GM18519 (cell line): Measurements from ENCODE around the gene GMDS.

ENCODE experiments used
- ATAC-seq: cut with Tn5 transposase; IDR thresholded peaks from one replicate; pipeline ENCODE4 v1.9.1; 2021; ENCODE audit warnings: mild to moderate bottlenecking, moderate library complexity; ENCODE audit not compliant: unreplicated experiment, low FRiP score

Gene GMDS

DNA sequence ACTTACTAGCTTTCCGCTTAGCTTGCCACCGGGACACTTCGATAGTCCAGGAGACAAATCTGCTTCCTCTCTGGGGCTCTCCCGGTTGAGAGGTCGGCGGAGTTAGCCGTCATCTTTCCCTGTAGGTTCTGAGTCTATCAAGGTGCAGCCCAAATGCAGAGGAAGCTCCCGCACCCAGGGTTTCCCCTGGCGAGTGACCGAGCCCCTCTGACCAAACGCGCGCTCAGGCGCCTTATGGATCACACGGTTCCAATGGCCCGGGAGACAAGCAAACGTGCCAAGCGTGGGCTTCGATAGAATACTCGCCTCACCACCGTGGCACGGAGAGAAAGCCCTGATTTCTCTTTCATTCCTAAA, 651.5 kb downstream of the GMDS start:
- ATAC-seq, result no peak

DNA sequence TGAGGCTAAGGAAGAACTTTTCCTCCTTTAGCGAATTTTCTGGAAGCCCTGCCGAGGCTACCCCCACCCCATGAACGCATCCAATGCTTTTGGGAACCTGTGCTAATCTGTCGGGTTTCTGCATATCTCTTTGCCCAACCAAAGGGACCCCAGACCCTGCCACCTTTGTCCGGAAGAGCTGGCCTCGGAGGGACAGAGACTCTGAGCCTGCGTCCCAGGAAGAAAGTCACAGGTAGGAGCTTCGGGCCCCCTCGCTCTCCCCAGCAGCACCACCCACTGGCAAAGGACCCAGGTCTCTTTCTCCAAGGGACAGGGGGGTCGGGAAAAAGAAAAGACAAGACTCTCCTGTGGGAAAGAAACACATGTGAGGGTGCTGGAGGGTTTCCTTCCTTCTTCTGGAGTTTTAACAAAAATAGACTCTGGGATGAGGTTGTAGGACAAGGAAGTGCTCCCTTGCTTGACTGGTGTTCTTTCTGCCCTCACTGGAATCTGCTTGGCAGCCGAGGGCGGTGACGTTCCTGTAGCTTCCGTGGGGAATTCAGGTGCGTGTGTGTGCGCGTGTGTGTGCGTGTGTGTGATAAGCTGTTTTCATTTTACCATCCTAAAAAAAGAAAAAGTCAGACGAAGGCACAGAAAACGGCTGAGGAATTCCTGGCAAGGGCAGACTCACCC, 652.0 kb downstream of the GMDS start:
- ATAC-seq, result no peak

- ATAC-seq, result no peak
Observed at GRCh38 chr6:1592852-1593251, 652.6 kb downstream of the GMDS start.

DNA sequence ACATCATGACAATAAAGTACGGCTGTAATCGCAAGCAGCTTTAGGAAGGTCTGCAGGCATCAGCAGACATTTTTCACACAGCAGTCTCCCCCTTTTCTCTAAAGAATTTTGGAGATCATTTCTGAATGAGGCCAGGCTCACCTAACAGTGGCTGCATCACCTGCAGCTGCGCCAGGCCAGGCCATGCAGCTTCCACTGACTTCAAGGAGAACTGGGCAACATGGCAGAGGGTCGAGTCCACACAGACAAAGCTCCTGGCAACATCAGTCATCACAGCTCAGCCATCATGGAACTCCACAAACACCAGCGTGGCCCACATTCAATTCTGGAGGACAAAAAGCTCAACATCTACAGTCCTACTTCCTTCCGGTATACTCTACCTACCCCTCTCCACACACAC, 653.5 kb downstream of the GMDS start:
- no peak for ATAC-seq

- ATAC-seq, result no peak
Observed at GRCh38 chr6:1591243-1591642, 654.2 kb downstream of the GMDS start.

DNA sequence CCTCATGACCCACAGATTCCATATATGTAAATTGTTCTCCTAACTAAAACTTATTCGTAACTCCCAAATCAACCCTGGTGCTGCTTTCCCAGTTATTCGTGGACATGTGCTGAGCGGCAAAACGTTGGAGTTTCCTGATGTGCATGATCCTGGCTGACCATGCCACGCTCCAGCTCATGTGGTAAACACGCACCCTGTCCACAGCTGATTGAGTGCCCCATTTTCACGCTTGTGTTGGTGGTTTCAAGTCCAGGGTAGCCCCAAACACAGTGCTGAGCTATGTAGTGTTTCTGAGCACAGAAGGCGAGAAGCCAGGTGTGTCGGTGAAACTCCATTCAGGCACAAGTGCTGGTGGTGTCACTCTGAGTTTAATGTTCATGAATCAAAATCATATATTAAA, 654.8 kb downstream of the GMDS start:
- ATAC-seq, result no peak

GRCh38 chr6:1589208-1589607, 656.2 kb downstream of the GMDS start:
- no peak for ATAC-seq

DNA sequence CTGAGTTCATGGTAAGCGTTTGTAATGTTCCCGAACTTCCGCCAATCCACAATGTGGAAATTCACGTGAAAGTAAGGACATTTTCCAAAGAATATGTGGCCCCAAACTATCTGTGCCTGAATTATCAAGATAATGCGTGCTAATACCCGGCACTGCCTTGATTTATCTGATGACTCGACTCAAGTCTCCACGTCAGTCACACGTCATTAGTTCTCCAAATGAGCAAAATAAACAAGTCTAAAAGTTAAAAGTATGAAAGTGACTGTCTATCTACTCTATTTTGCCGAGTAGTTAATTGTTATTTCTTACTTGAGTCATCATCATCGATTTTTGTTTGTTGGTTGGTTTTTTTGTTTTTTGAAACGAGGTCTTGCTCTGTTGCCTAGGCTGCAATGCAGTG, 657.4 kb downstream of the GMDS start:
- ATAC-seq, result no peak

DNA sequence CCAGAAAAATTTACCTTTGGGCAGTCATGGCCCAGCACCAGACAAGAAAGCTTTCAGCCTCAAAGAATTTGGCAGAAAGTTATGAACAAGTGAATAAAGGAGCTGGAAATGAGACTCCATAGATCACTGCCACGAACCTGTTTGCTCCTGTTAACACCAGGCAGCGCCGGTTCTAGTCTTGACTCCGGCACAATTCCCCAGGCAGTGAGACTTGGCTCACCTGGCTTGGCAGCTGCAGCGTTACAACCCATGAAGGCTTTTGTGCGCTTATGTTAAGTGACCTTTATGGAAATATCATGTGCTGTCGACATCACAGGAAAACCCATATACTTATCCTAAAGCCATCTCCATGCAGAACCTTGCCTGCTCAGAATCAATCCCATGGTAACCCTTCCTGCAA, 657.9 kb downstream of the GMDS start:
- no peak for ATAC-seq

DNA sequence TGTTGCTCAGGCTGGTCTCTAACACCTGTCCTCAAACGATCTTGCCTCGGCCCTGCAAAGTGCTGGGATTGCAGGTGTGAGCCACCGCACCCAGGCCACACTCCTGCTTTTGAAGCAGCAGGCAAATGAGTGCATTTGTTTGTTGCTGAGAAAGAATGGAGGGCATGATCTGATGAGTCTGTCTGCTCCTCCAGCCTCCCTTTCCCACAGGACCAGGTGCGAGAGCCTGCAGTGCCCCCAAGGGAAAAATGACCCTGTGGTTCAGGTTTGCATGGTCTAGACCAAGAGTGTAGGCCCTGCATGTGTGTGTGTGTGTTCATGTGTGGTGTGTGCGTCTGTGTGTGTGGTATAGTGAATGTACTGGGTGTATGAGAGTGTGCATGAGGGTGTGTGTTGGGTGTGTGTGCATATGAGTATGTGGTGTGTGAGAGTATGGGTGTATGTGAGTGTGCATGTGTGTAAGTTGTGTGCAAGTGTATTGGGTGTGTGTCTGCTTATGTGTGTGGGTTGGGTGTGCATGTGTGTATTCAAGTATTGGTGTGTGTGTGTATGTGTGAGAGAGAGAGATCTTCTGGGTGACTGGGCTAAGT, 658.4 kb downstream of the GMDS start:
- no peak for ATAC-seq

DNA sequence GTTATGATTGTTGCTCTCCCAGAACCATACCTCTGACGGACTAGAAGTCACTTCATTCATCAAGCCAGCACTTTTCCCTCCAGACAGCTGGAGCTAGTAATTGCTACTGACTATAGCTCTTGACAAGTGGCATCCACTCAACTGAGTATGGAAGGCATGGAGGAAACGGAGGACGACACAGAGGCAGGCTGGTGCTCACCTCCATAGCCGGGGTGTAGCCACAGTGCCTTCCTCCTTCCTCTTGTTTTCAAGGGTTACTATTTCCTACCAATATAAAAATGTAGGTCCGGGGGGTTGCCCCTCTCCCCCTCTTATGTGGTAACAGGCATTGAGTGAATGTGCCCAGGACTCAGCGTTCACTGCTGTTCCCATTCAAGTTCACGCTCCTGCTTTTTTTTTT, 659.1 kb downstream of the GMDS start:
- no peak for ATAC-seq

GRCh38 chr6:1585669-1586049, 659.7 kb downstream of the GMDS start:
- ATAC-seq, result no peak

GRCh38 chr6:1584996-1585668, 660.3 kb downstream of the GMDS start:
- ATAC-seq, result no peak

- no peak for ATAC-seq
Observed at GRCh38 chr6:1584146-1584545, 661.3 kb downstream of the GMDS start.

DNA sequence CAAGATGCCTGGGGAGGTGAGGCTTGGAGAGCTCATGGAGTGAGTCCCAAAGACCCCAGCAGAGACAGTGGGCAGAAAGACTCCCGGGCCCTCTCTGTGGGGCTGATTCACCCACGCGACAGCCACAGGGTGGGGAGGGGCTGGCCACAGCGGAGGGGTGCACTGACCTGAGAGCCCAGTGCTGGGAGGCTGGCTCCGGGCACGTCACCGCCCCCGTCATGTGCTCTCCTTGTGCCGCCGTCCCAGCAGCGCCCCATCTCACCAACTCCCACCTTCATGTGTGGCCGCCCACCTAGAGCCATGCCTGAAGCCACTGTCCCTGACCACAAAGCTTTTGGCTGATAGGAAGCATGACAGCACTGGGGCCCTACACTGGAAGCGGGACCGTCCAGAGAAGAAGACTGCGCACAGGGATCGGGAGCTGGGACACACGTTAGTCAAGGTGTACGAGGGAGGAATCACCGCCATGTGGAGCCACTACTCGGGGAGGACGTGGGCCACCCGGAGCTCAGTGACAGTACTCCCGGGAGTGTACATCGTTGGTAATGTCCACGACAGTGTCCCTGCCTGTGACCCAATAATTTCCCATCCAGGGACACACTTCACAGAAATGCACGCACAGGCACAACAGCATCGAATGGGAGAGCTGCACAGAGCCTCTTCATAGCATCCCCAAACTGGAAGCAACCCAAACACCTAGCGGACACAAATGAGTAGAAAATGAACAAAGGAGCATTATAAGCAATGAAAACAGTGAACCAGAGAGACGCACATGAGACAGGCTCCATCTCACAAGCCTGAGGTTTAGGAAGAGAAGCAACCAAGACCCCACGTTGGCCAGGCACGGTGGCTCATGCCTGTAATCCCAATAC, 664.0 kb downstream of the GMDS start:
- ATAC-seq, result no peak

GRCh38 chr6:1580585-1580984, 664.8 kb downstream of the GMDS start:
- ATAC-seq, result no peak

- no peak for ATAC-seq
Observed at GRCh38 chr6:1580109-1580508, 665.3 kb downstream of the GMDS start.

DNA sequence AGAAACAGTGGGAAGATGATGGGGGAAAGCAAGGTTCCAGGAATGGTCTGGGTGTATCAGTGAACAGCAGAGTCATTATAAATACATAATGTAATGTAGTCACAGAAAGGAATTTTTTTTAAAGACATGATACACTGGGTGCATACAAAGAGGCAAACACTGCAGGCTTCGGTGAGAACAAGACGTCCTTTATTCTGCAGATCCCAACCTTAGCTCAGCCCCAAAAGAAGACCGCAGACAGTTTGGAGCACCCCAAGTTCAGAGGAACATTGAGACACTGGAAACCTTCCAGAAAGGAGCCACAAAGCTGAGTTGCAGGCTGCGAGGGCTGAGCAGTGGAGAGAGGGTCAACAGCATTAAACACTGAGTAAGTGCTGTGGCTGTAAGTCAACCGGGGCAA, 666.3 kb downstream of the GMDS start:
- ATAC-seq, result no peak

- ATAC-seq, result no peak
Observed at GRCh38 chr6:1577896-1578745, 667.3 kb downstream of the GMDS start.

DNA sequence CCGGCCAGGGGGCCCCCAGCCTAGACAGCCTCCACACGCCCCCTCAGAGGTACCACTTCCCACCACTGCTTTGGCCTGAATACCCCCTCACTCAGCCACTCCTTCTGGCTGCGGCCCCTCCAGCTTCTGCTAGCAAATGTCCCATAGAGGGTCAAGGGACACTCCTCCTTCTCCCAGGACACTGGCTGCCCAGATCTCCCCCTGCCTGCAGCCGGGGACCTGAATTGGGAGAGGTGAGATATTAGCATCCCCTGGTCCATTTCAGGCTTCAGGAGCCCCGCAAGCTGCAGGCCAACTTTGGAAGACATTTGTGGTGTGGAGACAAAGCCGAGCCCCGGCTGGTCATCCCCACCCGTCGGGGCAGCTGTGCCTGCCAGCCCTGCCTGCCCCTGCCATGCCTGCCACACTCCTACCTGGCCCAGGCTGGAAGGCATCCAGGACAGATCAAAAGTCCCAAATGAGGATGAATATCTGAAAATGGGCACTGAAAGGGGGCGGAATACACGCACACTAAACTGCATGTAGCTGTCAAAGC, 668.2 kb downstream of the GMDS start:
- no peak for ATAC-seq
